GM03348 (cell line): ENCODE data around the gene ZCCHC7.
"Not testable (repeated sequence)": the region's sequence is repeated elsewhere in the genome, so short reads cannot be mapped to it uniquely, and the experiment has no call there.

Source experiments
- DNase-seq: peaks from one replicate; pipeline ENCODE4 v3.0.0; 2012; ENCODE audit warnings: low spot score

The ZCCHC7 gene

GRCh38 chr9:37373621-37374020, 253.2 kb downstream of the ZCCHC7 start:
- no peak for DNase-seq

GRCh38 chr9:37374892-37375291, 254.5 kb downstream of the ZCCHC7 start:
- DNase-seq, result no peak

DNA sequence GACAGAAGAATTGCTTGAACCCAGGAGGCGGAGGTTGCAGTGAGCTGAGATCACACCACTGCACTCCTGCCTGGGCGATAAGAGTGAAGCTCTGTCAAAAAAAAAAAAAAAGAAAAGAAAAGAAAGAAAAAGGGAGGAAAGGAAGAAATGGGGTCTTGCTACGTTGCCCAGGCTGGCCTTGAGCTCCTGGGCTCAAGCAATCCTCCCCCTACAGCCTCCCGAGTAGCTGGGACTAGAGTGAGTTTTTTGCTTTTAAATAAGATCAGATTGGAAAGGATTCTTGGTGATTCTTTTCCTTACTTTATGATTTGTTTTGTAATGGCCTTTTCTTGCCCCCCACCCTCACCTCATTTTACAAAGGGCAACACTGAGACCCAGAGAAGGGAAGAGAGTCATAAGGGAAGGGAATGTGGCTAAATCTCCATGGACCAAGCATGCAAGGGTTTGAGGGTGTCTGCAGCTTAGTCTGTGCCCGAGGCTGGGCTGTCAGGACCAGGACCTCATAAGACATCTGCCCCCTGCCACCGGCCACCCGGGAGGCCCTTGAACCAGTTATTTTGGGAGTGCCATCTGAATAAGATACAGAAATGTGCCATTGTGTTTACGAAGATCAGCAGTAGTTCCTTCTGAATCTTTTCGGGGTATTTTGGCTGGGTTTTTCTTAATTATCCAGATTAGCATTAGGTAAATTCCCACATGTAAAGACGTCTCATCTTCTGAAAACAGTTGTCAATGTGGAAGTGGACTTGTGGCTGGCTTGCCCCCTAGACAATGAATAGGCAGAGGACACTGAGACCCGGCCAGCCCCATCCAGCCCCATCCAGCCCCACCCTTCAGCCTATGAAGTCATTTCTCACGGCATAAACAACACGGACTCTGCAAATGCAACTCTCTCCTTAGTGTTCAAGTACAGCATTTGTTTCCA, 257.6 kb downstream of the ZCCHC7 start:
- DNase-seq, result no peak

DNA sequence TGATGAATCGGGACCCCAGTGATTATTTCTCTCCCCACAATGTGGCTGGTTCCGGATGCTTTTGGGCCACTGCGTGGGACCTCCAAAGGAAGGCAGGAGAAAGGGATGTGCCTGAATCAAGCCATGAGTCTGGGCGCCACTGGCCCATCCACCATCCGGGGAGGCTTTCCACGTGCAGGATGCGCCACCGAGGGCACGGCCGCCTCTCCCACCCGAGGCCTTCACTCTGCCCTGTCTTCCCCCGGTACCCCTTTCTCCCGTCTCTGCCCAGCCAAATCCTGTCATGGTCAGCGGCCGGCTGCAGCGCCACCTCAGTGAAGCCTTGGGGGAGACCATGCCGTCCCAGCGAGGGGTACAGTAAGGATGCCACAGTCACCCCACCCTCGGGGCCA, 258.2 kb downstream of the ZCCHC7 start:
- no peak for DNase-seq

DNA sequence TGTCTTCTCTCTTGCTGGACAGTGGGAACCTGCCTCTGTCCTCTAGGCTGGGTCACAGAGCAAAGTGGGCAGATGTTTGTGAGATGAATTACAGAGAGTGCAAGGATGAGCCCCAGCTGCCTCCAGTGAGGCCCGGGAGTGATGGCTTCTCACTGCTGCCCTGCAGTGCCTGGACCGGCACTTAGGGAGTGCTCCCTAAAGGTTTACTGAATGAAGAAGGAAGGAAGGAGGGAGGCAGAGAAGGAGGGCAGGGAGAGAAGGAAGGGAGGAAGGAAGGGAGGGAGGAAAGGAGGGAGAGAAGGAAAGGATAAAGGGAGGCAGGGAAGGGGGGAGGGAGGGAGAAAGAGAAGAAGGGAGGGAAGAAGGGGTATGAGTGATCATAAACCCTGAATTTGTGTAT, 259.5 kb downstream of the ZCCHC7 start:
- DNase-seq, result no peak

DNA sequence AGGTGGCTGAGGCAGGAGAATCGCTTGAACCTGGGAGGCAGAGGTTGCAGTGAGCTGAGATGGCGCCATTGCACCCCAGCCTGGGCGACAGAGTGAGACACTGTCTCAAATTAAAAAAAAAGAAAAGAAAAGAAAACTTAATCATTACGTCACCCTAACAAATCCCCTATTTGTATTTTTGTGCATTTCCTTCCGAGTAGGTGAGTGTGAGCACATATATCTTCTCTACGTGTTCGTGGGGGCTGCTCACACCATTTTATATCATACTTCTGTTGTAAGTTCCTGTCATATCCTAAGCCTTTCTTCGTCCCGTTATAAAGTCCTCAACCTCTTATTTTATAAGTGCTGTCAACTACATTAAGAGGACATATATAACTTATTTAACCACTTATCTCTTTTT, 260.2 kb downstream of the ZCCHC7 start:
- DNase-seq, result no peak

DNA sequence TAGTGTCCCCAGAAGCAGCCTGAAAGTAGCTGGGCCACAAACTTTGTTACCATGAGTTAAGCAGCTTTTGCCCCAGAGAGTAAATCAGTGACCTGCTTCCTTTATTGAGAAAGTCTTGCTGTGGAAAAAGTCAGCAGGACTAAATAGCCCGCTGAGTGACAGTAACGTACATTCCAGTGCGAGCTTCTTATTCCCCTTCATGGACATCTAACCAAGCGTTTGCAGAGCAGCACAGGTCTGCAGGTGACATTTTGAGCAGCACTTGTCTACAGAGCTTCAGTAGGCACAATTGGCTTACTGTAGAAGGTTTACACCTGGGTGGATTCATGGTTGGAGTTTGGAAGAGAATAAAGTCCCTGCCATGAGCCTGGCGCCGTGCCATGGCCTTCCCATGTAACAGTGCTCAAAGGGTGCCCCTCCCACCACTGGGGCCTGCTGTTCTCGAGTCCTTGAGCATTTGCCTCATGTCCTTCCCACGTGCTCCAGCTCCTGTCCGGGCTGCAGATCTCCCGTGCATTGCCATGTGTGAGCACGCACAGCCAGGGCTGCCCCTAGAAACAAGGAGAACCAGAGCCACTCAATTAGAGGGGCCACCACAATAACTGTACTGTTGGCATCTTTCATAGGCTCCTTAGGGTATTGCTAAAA, 260.8 kb downstream of the ZCCHC7 start:
- DNase-seq, result no peak

- no peak for DNase-seq
Observed at GRCh38 chr9:37382161-37382981, 262.0 kb downstream of the ZCCHC7 start.

GRCh38 chr9:37382982-37383357, 262.6 kb downstream of the ZCCHC7 start:
- no peak for DNase-seq

GRCh38 chr9:37383393-37383792, 263.0 kb downstream of the ZCCHC7 start:
- no peak for DNase-seq

DNA sequence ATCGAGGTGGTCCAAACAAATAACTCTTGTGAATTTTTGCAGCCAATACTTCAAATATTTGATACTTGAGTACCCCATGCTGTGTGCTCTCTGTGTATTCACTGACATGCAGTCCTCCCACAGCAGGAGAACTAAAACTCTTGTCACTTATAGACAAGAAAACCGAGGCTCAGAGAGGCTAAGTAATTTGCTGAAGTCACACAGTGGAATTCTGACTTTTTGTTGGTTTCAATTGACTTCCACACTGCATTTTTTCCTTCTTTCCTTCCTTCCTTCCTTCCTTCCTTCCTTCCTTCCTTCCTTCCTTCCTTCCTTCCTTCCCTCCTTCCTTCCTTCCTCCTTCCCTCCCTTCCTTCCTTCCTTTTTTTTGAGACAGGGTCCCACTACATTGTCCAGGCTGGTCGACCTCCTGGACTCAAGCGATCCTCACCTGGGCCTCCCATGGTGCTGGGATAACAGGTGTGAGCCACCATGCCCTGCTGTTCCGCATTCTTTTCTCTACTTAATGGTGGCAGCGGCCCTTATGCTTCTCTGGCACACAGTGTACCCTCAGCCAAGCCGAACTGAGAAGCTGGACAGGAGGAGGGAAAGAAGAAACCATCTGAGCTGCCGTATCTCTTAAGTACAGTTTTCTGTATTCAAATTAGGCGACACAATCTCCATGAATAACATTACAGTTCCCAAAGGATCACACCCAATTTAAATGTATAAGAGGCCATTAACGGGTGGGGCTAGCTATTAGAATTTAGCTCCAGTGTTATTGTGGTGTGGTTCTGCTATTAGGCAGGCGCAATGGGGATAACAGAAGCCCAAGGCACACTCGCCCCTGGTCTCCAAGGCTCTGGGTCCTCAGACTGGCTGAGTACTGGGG, 263.7 kb downstream of the ZCCHC7 start:
- no peak for DNase-seq

GRCh38 chr9:37385286-37385685, 264.9 kb downstream of the ZCCHC7 start:
- no peak for DNase-seq

GRCh38 chr9:37386988-37387387, 266.6 kb downstream of the ZCCHC7 start:
- no peak for DNase-seq

DNA sequence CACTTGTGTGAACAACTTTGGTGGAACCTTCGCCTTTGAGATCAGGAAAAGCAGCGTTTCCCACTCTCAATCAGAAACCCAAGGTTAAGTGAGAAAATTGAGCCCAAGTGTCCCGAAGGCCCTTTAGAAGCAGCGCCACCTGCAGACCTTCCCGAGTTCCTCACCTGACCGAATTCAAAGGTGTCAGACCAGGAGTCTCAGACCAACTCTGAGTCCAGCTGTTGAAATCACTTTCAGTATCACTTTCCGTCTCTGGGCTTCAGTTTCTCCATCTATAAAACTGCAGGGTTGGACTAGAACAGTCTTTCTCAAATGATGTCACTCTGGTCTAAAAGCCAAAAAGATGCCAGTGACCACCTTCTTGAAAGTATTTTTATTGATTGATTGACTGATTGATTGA, 270.4 kb downstream of the ZCCHC7 start:
- no peak for DNase-seq

- DNase-seq, result no peak
Observed at GRCh38 chr9:37392272-37392671, 271.9 kb downstream of the ZCCHC7 start.

- DNase-seq, result no peak
Observed at GRCh38 chr9:37395229-37395628, 274.9 kb downstream of the ZCCHC7 start.

- no peak for DNase-seq
Observed at GRCh38 chr9:37395663-37396062, 275.3 kb downstream of the ZCCHC7 start.

DNA sequence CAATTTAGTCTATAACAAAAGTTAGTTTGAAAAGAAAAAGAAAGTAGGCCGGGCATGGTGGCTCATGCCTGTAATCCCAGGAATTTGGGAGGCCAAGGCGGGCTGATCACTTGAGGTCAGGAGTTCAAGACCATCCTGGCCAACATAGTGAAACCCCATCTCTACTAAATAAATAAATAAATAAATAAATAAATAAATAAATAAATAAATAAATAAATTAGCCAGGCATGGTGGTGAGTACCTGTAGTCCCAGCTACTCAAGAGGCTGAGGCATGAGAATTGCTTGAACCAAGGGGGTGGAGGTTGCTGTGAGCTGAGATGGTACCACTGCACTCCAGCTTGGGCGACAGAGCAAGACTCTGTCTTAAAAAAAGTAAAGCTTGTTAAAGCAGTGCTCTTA, 277.6 kb downstream of the ZCCHC7 start:
- not testable (repeated sequence) for DNase-seq

DNA sequence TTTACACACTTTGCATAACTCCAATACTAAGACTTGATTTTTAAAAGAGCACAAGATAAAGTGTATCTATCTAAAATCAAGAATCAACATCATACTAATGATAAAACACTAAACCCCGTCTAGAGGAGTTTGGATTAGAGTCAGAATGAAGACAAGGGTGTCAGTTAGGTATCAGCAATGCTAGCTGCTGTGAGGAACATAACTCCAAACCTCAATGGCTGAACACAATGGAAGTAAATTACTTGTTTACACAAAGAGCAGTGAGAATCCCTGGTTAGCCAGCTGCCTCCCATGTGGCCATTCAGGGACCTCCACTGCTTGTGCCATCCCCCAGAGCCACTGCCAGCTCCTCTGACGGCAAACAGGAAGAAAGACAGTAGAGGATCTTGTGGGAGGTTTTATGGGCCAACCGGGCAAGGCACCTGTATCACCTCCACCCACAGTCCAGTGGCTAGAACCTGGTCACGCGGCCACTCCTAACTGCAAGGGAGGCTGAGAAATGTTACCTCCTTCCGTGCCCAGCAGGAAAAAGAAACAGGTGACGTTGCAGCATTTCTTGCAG, 278.2 kb downstream of the ZCCHC7 start:
- DNase-seq, result no peak

DNA sequence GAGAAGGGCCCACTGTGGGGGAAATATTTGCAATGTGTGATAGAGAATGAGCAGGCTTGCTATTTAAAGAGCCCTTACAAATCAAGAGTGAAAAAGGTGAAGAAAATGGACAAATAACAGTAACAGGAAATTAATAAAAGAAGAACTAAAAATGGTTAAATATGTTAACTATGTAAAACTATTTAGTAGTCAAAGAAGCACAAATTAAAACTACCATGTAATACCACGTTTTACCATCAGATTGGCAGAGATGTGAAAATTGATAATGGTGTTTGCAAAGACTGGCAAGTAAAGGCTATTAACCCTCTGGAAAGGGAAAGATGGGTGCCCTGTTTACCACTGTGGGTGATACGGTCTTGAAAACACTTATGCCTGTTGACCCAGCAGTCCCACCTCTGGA, 279.0 kb downstream of the ZCCHC7 start:
- no peak for DNase-seq

DNA sequence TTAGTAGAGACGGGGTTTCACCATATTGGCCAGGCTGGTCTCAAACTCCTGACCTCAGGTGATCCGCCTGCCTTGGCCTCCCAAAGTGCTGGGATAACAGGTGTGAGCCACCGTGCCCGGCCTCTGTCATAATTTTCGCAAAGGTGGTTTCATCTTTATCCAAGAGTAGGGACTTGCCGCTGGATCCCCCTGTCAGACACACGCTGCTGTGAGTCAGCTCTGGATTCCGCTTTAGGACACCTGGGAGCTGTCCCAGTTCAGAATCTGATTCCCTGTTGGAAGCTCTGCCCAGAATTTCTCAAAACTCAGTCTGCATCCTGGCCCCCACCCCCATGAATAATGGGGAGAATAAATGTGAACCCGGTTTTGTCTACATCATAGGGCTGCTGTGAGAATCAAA, 284.2 kb downstream of the ZCCHC7 start:
- DNase-seq, result no peak
